OCI-LY7 (cell line): ENCODE results near the gene DGKB. TPM values are rescaled to one million over a fixed set of nuclear protein-coding genes. Genes with fewer than 3 reads are reported as not detected.

ENCODE experiments used
- BruUV-seq: library from RNA; stranded (reverse); fragments of 400-500 nt; replicated peaks from 2 replicates; lab custom pipeline; 2021; lab: Mats Ljungman, UMichigan
- CTCF ChIA-PET: fragments of 300-600 bp; sonication (Branson Sonifier 250); formaldehyde crosslinking; loops from one replicate; lab custom pipeline; 2022; ENCODE audit warnings: antibody characterized with exemption; ENCODE audit not compliant: unreplicated experiment; lab: Charles Lee
- POLR2A ChIA-PET: fragments of 300-600 bp; sonication (Branson Sonifier 250); formaldehyde crosslinking; loops from one replicate; lab custom pipeline; 2022; ENCODE audit warnings: antibody characterized with exemption; lab: Charles Lee
- DNase-seq: peaks from one replicate; pipeline ENCODE4 v3.0.0-alpha.2; 2015; ENCODE audit warnings: low spot score
- H2AFZ ChIP-seq: fragments of 200-600 bp; sonication (generic), shearing (Covaris generic); 2 replicates; pipeline ENCODE4 v1.6.1; 2014; ENCODE audit warnings: mild to moderate bottlenecking, antibody characterized with exemption, low read length, moderate library complexity
- H3K27ac ChIP-seq: fragments of 200-600 bp; sonication (generic); 2 replicates; pipeline ENCODE4 v1.5.1; 2014; ENCODE audit warnings: mixed run types, low read depth, mild to moderate bottlenecking, moderate library complexity, low read length, inconsistent platforms; ENCODE audit not compliant: poor library complexity, severe bottlenecking
- H3K36me3 ChIP-seq: fragments of 200-600 bp; sonication (generic); 2 replicates; pipeline ENCODE4 v1.6.1; 2014; ENCODE audit warnings: mild to moderate bottlenecking, antibody characterized with exemption, low read length, moderate library complexity, mixed read lengths; ENCODE audit not compliant: insufficient read depth
- H3K4me1 ChIP-seq: fragments of 200-600 bp; sonication (generic); 2 replicates; pipeline ENCODE4 v1.5.1; 2014; ENCODE audit warnings: mild to moderate bottlenecking, low read length; ENCODE audit not compliant: insufficient read depth, poor library complexity, severe bottlenecking
- H3K4me2 ChIP-seq: fragments of 200-600 bp; sonication (generic); 2 replicates; pipeline ENCODE4 v1.6.1; 2014; ENCODE audit warnings: mild to moderate bottlenecking, low read length
- H3K4me3 ChIP-seq: fragments of 200-600 bp; sonication (generic); 2 replicates; pipeline ENCODE4 v1.5.1; 2014; ENCODE audit warnings: mild to moderate bottlenecking, low read depth, low read length; ENCODE audit not compliant: poor library complexity, severe bottlenecking
- H3K79me2 ChIP-seq: fragments of 200-600 bp; sonication (generic); 2 replicates; pipeline ENCODE4 v1.6.1; 2016; ENCODE audit warnings: low read depth, mild to moderate bottlenecking, low read length, moderate library complexity, mixed read lengths; ENCODE audit not compliant: insufficient read depth
- H3K9me2 ChIP-seq: fragments of 200-600 bp; sonication (generic); 2 replicates; pipeline ENCODE4 v1.6.1; 2016; ENCODE audit warnings: mild to moderate bottlenecking, low read length, mixed read lengths; ENCODE audit not compliant: insufficient read depth
- H3K9me3 ChIP-seq: fragments of 200-600 bp; sonication (generic); 2 replicates; pipeline ENCODE4 v1.6.1; 2014; ENCODE audit warnings: mild to moderate bottlenecking, mixed run types, low read length, mixed read lengths
- H4K20me1 ChIP-seq: fragments of 200-600 bp; sonication (generic); 2 replicates; pipeline ENCODE4 v1.6.1; 2014; ENCODE audit warnings: mild to moderate bottlenecking, antibody characterized with exemption, low read length, moderate library complexity, mixed read lengths; ENCODE audit not compliant: insufficient read depth
- CTCF ChIP-seq: fragments of 200-600 bp; sonication (generic); conservative IDR thresholded peaks from 2 replicates; pipeline ENCODE4 v1.5.1; 2014; ENCODE audit warnings: mild to moderate bottlenecking, antibody characterized with exemption, low read length, moderate library complexity, mixed read lengths
- EZH2phosphoT487 ChIP-seq: fragments of 200-600 bp; sonication (generic); IDR thresholded peaks from 2 replicates; pipeline ENCODE4 v1.6.1; 2018; ENCODE audit warnings: low read depth, borderline replicate concordance, mild to moderate bottlenecking, mixed run types, antibody characterized with exemption, low read length, moderate library complexity, mixed read lengths
- intact Hi-C: fragments of 100-400 bp; cut with micrococcal nuclease; formaldehyde crosslinking; loops from one replicate; pipeline ENCODE4 v1.10.0; 2022; ENCODE audit not compliant: unreplicated experiment
- total RNA-seq, 2 experiments: library from RNA; depleted of rRNA in 1 of 2; stranded (reverse); fragments of >200 nt in 1 of 2; shearing (Covaris generic) in 1 of 2; gene quantifications; 2 replicates each; pipeline ENCODE4 v1.2.3, GENCODE V29; 2014 to 2022

Gene DGKB
- total RNA-seq, 2 experiments from 2014 or later, result not detected

DNA sequence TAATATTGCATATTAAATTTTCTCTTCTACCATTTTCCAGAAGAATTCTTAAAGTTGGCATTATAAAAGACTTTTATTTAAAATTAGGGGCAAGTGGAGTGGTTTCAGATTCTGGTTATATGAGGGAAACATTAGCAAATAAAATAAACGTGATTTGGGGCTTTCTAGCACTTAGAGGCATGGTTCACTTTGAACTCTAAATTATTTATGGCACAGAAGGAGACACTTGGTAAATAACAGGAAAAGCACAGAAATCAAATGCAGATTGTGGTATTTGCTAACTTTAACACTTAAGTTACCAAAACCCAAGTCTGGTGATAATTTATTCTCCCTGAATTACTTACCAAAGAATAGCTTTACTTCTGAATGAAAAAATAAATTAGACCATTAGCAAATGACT, 778.6 kb downstream of the DGKB start:
- Histone ChIP-seq H3K79me2 (no peaks in the 10 kb centered on the region), H3K9me3 (0 out of 2 replicates have a peak, but pooled peaks cover 3% of the 10 kb centered on the region), H3K4me1 (no peaks in the 10 kb centered on the region), H3K27ac (no peak overlapping the region), H3K9me2 (no peaks in the 10 kb centered on the region), H2AFZ (no peak overlapping the region), H3K36me3 (no peaks in the 10 kb centered on the region), H3K4me3 (no peak overlapping the region), H3K4me2 (no peak overlapping the region), H4K20me1 (no peaks in the 10 kb centered on the region)
- no peak for TF ChIP-seq EZH2phosphoT487
- TF ChIP-seq CTCF, result no peak
- ChIA-PET CTCF (no interaction called here), POLR2A (no interaction called here)
- intact Hi-C loops, result no loop called here
- no TSS peak for BruUV-seq
- DNase-seq, result no peak

DNA sequence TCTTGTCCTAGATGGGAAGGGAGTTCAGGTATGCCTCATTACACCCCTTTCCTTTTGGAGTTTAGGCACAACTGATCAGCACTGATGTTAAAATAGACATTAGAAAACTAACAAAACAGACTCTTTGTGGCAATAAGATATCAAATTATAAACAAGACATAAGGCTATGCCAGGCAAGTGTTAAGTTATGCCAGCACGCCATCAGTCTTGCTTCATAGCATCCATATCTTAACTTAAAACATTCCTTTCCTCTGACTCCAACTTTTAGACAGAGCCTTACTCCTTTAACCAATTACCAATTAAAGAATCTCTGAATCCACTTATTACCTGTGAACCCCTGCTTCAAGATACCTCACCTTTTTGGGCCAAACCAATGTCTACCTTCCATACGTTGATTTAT, 786.9 kb downstream of the DGKB start:
- no TSS peak for BruUV-seq
- H3K4me1 ChIP-seq, result no peaks in the 10 kb centered on the region
- no peak for DNase-seq
- CTCF ChIA-PET, result no interaction called here
- 0 out of 2 replicates have a peak, but pooled peaks cover 3% of the 10 kb centered on the region for H3K9me3 ChIP-seq
- H3K27ac ChIP-seq, result no peak overlapping the region
- POLR2A ChIA-PET, result no interaction called here
- no peak for TF ChIP-seq EZH2phosphoT487
- TF ChIP-seq CTCF, result no peak
- H3K4me3 ChIP-seq, result no peak overlapping the region
- no peak overlapping the region for H2AFZ ChIP-seq
- no peak overlapping the region for H3K4me2 ChIP-seq
- no peaks in the 10 kb centered on the region for H3K79me2 ChIP-seq
- no peaks in the 10 kb centered on the region for H3K36me3 ChIP-seq
- intact Hi-C loops, result no loop called here
- H4K20me1 ChIP-seq, result no peaks in the 10 kb centered on the region
- no peaks in the 10 kb centered on the region for H3K9me2 ChIP-seq

DNA sequence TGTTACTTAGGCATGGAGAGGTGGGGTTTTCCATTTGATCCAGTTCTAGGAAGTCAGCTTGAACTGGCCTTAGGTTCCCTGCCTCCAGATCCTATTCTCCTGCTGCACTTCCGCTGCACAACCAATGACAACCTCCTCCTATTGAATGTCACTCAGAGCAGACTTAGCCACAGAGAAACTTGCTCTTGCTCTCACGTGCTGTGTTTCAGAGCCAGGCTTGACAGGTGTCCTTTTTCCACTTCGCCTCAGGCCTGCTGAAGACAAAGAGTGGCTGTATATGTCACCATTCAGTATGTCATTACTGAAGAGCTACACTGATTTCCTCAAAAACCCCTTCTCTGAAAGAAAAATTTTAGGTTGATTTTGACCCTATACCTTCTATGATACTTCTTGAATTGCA, 797.7 kb downstream of the DGKB start:
- DNase-seq, result no peak
- TF ChIP-seq EZH2phosphoT487 (no peak), CTCF (no peak)
- Histone ChIP-seq H3K27ac (no peak overlapping the region), H4K20me1 (no peaks in the 10 kb centered on the region), H3K79me2 (no peaks in the 10 kb centered on the region), H3K4me2 (no peak overlapping the region), H3K9me3 (0 out of 2 replicates have a peak, but pooled peaks cover 3% of the 10 kb centered on the region), H2AFZ (no peak overlapping the region), H3K9me2 (no peaks in the 10 kb centered on the region), H3K4me3 (no peak overlapping the region), H3K36me3 (no peaks in the 10 kb centered on the region), H3K4me1 (no peaks in the 10 kb centered on the region)
- intact Hi-C loops, result no loop called here
- CTCF ChIA-PET, result no interaction called here
- POLR2A ChIA-PET, result no interaction called here
- BruUV-seq, result no TSS peak
